ENCODE data around the gene APOC3.

DNA sequence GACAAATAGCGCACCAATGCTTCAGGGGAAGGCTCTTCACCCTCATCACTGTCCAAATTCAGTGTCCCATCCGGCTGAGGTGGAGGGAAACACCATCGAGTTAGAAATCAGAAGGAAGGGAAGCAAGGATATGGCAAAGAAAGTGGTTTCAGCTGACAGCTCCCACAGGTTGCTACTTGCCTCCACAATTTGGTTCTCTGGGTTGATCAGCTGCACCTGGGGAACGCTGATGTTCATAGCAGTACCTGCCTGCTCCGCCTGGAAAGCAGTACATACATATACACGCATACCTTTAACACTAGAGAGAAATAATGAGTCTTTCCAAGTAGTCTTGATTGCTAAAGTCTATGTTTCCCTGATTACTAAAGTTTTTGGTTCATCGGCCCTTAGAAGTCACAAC lies 45.5 kb downstream of the APOC3 start:
- TF ChIP-seq CTCF (IDR thresholded peaks at IDR 0.05), result no peak
- TF ChIP-seq POLR2AphosphoS5 (IDR thresholded peaks at IDR 0.05), result no peak
- TF ChIP-seq POLR2A (IDR thresholded peaks at IDR 0.05), result no peak
